ENCODE data around the gene ADARB2.

DNA sequence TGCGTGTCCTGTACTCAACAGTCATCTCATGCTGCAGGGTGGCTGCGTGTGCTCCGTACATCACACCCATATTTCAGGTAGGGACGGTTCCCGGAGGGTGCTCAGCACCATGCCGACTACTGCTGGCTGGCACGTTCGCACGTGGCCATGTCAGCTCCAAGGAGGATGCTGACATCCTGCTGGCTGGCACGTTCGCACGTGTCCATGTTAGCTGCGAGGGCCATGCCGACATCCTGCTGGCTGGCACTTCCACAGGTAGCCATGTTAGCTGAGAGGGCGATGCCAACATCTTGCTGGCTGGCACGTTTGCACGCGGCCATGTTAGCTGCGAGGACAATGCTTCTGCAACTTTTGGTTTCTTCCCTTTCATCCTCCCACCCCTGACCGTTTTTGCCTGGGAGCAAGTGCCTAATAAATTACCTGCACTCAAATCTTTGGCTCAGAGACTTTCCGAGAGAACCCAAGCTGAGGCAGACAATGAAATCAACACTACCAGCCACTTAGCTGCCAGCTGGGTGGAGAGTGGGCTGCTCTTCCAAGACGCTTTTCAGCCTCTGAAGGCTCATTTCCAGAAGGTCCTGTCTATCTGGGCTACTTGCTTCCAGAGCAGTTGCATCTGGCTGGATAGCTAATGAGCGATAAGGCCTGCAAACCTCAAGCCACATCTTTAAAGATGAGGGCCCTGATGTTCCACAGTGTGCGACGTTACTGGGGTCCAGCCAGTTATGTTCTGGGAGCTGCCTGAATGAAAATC is 576.6 kb downstream of the ADARB2 start:
- TF ChIP-seq, protein P1, sequence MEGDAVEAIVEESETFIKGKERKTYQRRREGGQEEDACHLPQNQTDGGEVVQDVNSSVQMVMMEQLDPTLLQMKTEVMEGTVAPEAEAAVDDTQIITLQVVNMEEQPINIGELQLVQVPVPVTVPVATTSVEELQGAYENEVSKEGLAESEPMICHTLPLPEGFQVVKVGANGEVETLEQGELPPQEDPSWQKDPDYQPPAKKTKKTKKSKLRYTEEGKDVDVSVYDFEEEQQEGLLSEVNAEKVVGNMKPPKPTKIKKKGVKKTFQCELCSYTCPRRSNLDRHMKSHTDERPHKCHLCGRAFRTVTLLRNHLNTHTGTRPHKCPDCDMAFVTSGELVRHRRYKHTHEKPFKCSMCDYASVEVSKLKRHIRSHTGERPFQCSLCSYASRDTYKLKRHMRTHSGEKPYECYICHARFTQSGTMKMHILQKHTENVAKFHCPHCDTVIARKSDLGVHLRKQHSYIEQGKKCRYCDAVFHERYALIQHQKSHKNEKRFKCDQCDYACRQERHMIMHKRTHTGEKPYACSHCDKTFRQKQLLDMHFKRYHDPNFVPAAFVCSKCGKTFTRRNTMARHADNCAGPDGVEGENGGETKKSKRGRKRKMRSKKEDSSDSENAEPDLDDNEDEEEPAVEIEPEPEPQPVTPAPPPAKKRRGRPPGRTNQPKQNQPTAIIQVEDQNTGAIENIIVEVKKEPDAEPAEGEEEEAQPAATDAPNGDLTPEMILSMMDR (IDR thresholded peaks at IDR 0.05) = no peak
- no peak for TF ChIP-seq ZFX (IDR thresholded peaks at IDR 0.05; ENCODE audit: borderline replicate concordance)
